NCI-H2171 (cell line): Measurements from ENCODE around the gene RNF111.
A peak's percentile ranks its signal among the peaks of the same experiment; 100 is the strongest.
"Not testable (repeated sequence)": the region's sequence is repeated elsewhere in the genome, so short reads cannot be mapped to it uniquely, and the experiment has no call there.

Experiments
- DNase-seq: peaks from one replicate; lab custom pipeline; 2025; lab: John Stamatoyannopoulos, UW

The RNF111 gene

GRCh38 chr15:59059076-59059597 is 71.7 kb downstream of the RNF111 start:
- no peak for DNase-seq

- no peak for DNase-seq
Observed at GRCh38 chr15:59060348-59060747, 72.9 kb downstream of the RNF111 start.

- DNase-seq = no peak
Observed at GRCh38 chr15:59063042-59063441, 75.6 kb downstream of the RNF111 start.

- DNase-seq = no peak
Observed at GRCh38 chr15:59069430-59069829, 82.0 kb downstream of the RNF111 start.

- no peak for DNase-seq
Observed at GRCh38 chr15:59074607-59075006, 87.1 kb downstream of the RNF111 start.

- DNase-seq = no peak
Observed at GRCh38 chr15:59087731-59088130, 100.3 kb downstream of the RNF111 start.

- DNase-seq = no peak
Observed at GRCh38 chr15:59094077-59094476, 106.6 kb downstream of the RNF111 start.

GRCh38 chr15:59096429-59096828 is 109.0 kb downstream of the RNF111 start:
- DNase-seq = no peak

GRCh38 chr15:59099162-59099685 is 111.8 kb downstream of the RNF111 start:
- no peak for DNase-seq

- DNase-seq = no peak
Observed at GRCh38 chr15:59104602-59104911, 117.1 kb downstream of the RNF111 start.

- DNase-seq = peak; percentile 96
Observed at GRCh38 chr15:59104912-59105732, 117.7 kb downstream of the RNF111 start, which contains the start of gene CCNB2. TSS of gene CCNB2 (plus strand) at chr15:59105146. CDS start at chr15:59105269, 123 bp downstream.

- DNase-seq = no peak
Observed at GRCh38 chr15:59105854-59106253, 118.4 kb downstream of the RNF111 start.

- DNase-seq = no peak
Observed at GRCh38 chr15:59111251-59111650, 123.8 kb downstream of the RNF111 start.

GRCh38 chr15:59115047-59115446 is 127.6 kb downstream of the RNF111 start:
- DNase-seq = no peak

GRCh38 chr15:59116141-59116540 is 128.7 kb downstream of the RNF111 start:
- no peak for DNase-seq

- DNase-seq = no peak
Observed at GRCh38 chr15:59116771-59117170, 129.3 kb downstream of the RNF111 start.

- DNase-seq = no peak
Observed at GRCh38 chr15:59119625-59120024, 132.2 kb downstream of the RNF111 start.

- no peak for DNase-seq
Observed at GRCh38 chr15:59120937-59121336, 133.5 kb downstream of the RNF111 start.

- DNase-seq = no peak
Observed at GRCh38 chr15:59124261-59124660, 136.8 kb downstream of the RNF111 start.

- DNase-seq = not testable (repeated sequence)
Observed at GRCh38 chr15:59125683-59126082, 138.2 kb downstream of the RNF111 start.

- DNase-seq = not testable (repeated sequence)
Observed at GRCh38 chr15:59127255-59127654, 139.8 kb downstream of the RNF111 start.

GRCh38 chr15:59131456-59131855 is 144.0 kb downstream of the RNF111 start:
- DNase-seq = no peak

- no peak for DNase-seq
Observed at GRCh38 chr15:59131969-59132562, 144.6 kb downstream of the RNF111 start.
